Stimulated activated CD8-positive, alpha-beta memory T cell treated with anti-CD3 and anti-CD28 coated beads, Interleukin-7, amount 100 ng/mL, for 48 hours (primary cell): ENCODE results near the gene RCAN2.

Experiments
- DNase-seq, 2 donors: peaks; one replicate each; pipeline ENCODE4 v3.0.0-alpha.2; 2020; ENCODE audit warnings: low read depth in 1 of 2; ENCODE audit errors: extremely low read depth in 1 of 2

Gene RCAN2

DNA sequence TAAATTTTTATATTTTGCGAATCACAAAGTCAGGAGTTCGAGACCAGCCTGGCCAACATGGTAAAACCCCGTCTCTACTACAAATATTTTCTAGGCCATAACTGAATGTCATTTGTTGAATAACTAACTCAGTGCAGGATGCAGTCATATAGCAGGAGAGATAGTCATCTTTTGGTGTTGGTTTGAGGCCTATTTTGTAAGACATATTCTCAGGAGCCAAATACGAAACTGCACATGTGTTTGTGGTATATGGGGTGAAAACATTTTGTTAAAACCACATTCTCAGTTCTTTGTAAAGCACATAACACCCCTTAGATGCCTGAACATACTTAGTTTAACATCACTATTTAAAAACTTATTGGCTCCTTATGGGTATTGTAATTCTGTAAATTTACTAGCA is 315.8 kb downstream of the RCAN2 start:
- no peak for DNase-seq

DNA sequence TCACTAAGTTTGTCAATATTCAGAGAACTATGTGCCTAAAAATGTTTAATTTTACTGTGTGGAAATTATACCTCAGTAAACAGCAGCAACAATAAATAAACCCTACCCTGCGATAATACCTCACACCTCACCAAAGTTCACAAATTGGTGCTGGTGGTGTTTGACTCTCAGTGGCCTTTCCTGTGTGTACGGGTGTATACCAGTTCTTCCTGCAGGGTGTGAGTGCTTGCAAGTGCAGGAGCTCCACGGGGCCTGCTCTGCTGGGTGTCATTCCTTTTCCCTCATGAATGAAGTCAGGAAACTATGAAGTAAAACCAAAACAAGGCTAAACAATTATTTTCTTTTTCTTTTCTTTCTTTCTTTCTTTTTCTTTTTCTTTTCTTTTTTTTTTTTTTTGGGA is 316.3 kb downstream of the RCAN2 start:
- DNase-seq, result no peak

DNA sequence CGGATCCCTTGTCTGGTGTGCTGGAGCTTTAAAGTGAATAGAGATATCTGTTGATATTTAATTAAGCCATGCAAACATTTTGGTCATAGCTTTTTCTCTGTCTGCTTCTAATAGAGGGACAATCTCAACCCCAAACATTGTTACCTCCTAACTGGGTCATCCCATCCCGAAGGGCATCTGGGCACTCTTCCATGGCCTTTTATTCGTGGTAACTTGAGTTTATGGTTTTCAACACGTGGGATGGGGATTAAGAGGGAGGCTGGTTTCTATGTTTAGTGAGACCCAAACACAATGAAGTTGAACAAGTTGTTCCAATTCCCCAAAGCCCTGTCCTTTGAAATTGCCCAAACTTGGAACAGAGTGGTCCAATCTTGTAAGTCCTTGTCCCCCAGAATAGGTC is 319.1 kb downstream of the RCAN2 start:
- no peak for DNase-seq
